SK-MEL-5 (cell line): ENCODE results near the gene NTM. TPM values are rescaled to one million over a fixed set of nuclear protein-coding genes. Genes with fewer than 3 reads are reported as not detected.
A peak's percentile ranks its signal among the peaks of the same experiment; 100 is the strongest.

ENCODE experiments used
- DNase-seq: peaks from one replicate; pipeline ENCODE4 v3.0.0-alpha.2; 2016; ENCODE audit warnings: low read depth, low spot score
- in situ Hi-C: cut with HindIII; loops from 2 replicates; pipeline ENCODE4 v1.10.0; 2016; ENCODE audit warnings: low sequenced_read_pairs, high pct_unique_total_duplicates, low pct_unique_long_range_greater_than_20kb
- total RNA-seq: library from RNA; depleted of rRNA; stranded (reverse); fragments of >200 nt; shearing (Covaris generic); gene quantifications from 2 replicates; pipeline ENCODE4 v1.2.3, GENCODE V29; 2014

The NTM gene
- total RNA-seq, 1 experiment from 2014 or later = 0.95 TPM

DNA sequence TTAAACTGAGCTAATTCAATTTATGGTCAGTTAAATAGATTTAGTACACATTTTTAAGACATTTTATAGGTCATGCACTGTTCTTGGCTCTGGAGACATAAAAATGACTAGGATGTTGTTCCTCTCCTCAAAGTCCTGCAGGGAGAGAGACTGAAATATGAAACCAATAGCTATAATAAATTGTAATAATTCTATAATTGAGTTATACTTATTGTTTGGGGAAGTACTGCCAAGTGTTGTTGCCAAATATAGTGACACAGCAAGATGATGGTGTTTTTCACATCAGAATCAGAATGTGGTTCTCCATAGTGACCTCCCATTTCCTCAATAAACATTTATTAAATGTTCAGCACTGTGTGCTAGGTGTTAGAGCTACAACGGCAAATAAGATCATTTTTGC is 470.6 kb downstream of the NTM start:
- DNase-seq = no peak
- in situ Hi-C loops = no loop called here

DNA sequence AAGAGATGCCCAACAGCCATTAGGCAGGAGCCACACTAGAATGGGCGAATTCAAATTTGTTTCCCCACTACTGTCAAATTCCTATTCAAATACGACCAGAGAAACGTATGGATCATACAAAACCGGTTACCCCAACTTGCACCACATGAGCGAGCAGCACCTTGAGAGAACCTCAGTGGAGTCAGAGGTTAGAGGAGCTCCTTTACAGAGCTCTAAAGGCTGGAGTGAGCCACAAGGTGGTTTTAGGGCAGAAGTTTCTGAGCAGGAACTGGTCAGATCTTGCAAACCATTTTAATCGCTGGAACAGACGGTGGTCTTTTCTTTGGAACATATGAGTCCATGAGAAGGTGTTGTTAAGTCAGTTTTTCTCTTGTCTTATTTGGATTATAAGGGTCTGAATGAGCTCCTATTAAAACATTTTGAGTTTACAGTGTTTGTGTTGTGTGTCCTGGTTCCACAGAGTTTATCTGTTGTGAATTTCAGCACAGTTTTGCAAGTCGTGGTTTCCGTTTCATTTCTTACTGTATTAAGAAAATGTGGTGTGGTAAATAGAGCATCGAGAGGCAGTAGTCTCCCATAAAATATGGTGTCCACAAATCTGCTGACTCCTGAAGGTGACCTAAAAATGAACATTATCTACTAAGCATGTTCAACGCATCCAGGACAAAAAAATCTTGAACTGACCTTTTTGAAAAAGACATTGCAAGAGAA is 471.7 kb downstream of the NTM start:
- no peak for DNase-seq
- in situ Hi-C loops = no loop called here

- no peak for DNase-seq
- in situ Hi-C loops = no loop called here
These were observed 474.8 kb downstream of the NTM start for GRCh38 chr11:131845255-131845654.

GRCh38 chr11:131849485-131849884 is 479.1 kb downstream of the NTM start:
- no peak for DNase-seq
- in situ Hi-C loops = no loop called here

DNA sequence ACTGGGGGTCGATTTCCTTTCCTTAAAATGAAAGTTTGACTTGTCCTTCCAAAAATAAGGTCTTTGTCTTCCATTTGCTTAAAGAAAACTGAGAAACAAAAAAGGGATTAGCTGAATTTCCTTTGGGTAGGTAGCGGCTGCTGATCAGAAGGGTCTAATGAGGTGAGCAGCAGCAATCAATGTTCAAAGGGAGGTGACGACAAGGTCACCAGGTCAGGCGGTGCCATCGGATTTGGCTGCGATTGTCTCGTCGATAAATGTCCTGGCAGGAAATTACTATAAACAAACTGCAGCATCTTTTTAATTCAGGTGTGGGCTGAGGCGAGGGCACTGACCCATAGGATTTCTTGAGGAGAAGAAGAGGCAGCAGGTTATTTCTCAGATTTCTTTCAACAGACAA is 480.1 kb downstream of the NTM start:
- no peak for DNase-seq
- in situ Hi-C loops = no loop called here

GRCh38 chr11:131851964-131852755 is 481.7 kb downstream of the NTM start:
- no peak for DNase-seq
- in situ Hi-C loops = no loop called here

GRCh38 chr11:131852757-131853156 is 482.3 kb downstream of the NTM start:
- in situ Hi-C loops = no loop called here
- no peak for DNase-seq

GRCh38 chr11:131854391-131854790 is 484.0 kb downstream of the NTM start:
- no peak for DNase-seq
- in situ Hi-C loops = no loop called here

DNA sequence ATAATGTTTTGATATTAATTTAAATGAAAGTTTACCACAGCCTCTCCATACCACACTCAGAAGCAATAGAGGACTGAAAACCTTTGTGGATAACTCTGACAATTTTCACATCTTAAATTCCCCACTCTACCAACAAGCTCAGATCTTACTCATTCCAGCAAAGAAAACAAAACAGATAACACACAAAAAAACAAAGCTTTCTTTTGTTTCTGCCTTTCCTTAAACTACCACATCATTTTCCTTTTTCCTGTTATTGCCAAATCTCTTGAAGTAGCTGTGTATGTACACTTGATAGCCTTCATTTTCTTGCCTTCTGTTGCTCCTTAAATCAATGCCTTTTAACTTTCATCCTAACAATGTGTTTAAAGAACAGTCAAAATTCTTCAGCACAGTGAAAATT is 484.9 kb downstream of the NTM start:
- in situ Hi-C loops = no loop called here
- DNase-seq = peak; percentile 10

- DNase-seq = no peak
- in situ Hi-C loops = no loop called here
These were observed 486.8 kb downstream of the NTM start for GRCh38 chr11:131857246-131857645.

- DNase-seq = no peak
- in situ Hi-C loops = no loop called here
These were observed 488.1 kb downstream of the NTM start for GRCh38 chr11:131858505-131858904.

GRCh38 chr11:131859538-131860210 is 489.3 kb downstream of the NTM start:
- in situ Hi-C loops = no loop called here

GRCh38 chr11:131864228-131864627 is 493.8 kb downstream of the NTM start:
- no peak for DNase-seq

More at GRCh38 chr11:131859538-131860210, 489.3 kb downstream of the NTM start:
- DNase-seq = no peak

GRCh38 chr11:131865860-131866259 is 495.4 kb downstream of the NTM start:
- no peak for DNase-seq
- in situ Hi-C loops = no loop called here

More at GRCh38 chr11:131864228-131864627, 493.8 kb downstream of the NTM start:
- in situ Hi-C loops = no loop called here

- DNase-seq = no peak
- in situ Hi-C loops = no loop called here
These were observed 496.4 kb downstream of the NTM start for GRCh38 chr11:131866535-131867400.

GRCh38 chr11:131867457-131868257 is 497.2 kb downstream of the NTM start:
- DNase-seq = peak; percentile 84
- in situ Hi-C loops = no loop called here
